ENCODE results near the gene MAT2B. TPM values are rescaled to one million over a fixed set of nuclear protein-coding genes. Genes with fewer than 3 reads are reported as not detected.

Gene MAT2B
- total and polyA plus RNA-seq, 2 of the 8 experiments (the other 6 are each of a cell fraction or from before 2014, with no cell fraction given): 33.9 to 65.2 TPM

DNA sequence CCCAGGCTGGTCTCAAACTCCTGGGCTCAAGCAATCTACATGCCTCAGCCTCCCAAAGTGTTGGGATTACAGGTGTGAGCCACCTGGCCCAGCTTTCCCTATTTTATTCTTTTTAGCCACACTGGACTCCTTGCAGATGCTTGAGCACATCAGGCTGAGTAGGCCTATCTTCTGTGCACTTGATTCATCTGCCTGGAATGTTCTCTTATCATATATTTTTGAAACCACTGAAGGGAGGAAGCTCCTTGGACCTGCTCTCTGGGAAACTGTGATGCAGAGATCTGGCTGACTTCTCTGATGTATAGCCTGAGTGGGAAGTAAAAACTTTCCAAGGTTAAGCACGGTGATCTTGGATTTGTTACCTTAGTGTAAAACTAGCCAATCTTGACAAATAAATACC, 6.5 kb upstream of the MAT2B start:
- no peak overlapping the region for H2BK120ac ChIP-seq (replicated peaks; ENCODE audit: low read depth, low read length)
- no peaks in the 10 kb centered on the region for H3K9me3 ChIP-seq (ENCODE audit: insufficient read depth in 2 of 2, low read depth in 1 of 2, low read length in 1 of 2)
- no peak overlapping the region for H3K18ac ChIP-seq (ENCODE audit: extremely low read depth, low read length)
- ChIA-PET CTCF (ENCODE audit: partially characterized antibody) (interaction anchor here (0.7 to 2.4 kb wide), 5 partner anchors 9 to 28 kb away, joined by 3 to 10 read pairs (median 4); no protein-coding TSS in a partner anchor), POLR2A (ENCODE audit: partially characterized antibody) (interaction anchor here (0.6 to 1.8 kb wide), 3 partner anchors 10 to 38 kb away, joined by 3 to 6 read pairs (median 3); partner anchors contain the start of gene HMMR)
- H3K79me1 ChIP-seq (ENCODE audit: low read depth, low read length): no peaks in the 10 kb centered on the region
- peaks cover 0 to 5% of the 10 kb centered on the region in 2 experiments; a peak in 2 of 4 replicates for H3K79me2 ChIP-seq (ENCODE audit: control insufficient read depth in 1 of 2, insufficient read depth in 2 of 2, low read length in 2 of 2)
- no peaks in the 10 kb centered on the region for H4K20me1 ChIP-seq (replicated peaks in 1 of 2; ENCODE audit: control insufficient read depth in 1 of 2, insufficient read depth in 2 of 2, low read length in 2 of 2)
- H3K14ac ChIP-seq (ENCODE audit: insufficient read length): no peak overlapping the region
- no peaks in the 10 kb centered on the region for H3K23me2 ChIP-seq (ENCODE audit: low read depth, low read length)
- H3K4me3 ChIP-seq (ENCODE audit: extremely low read depth in 1 of 4, insufficient read depth in 2 of 4, low read depth in 3 of 4, low read length in 4 of 4): no peak overlapping the region
- no peaks in the 10 kb centered on the region for H3K36me3 ChIP-seq (ENCODE audit: control insufficient read depth in 2 of 4, insufficient read depth in 4 of 4, low read length in 3 of 4)
- no peaks in the 10 kb centered on the region for H3K27me3 ChIP-seq (replicated peaks in 1 of 4; ENCODE audit: control insufficient read depth in 3 of 4, extremely low read depth in 1 of 4, insufficient read depth in 3 of 4, low read length in 3 of 4)
- no peak overlapping the region for H2BK5ac ChIP-seq (ENCODE audit: low read depth, low read length)
- no peak overlapping the region for H2AK5ac ChIP-seq (ENCODE audit: low read depth, low read length)
- no peak overlapping the region for H2BK12ac ChIP-seq (ENCODE audit: low read depth, low read length)
- H3K9ac ChIP-seq (replicated peaks in 1 of 4; ENCODE audit: extremely low read depth in 1 of 4, low read depth in 3 of 4, low read length in 3 of 4): no peak overlapping the region
- no peak overlapping the region for H4K5ac ChIP-seq (ENCODE audit: insufficient read length, low read depth, low read length)
- no peak overlapping the region for H4K8ac ChIP-seq (ENCODE audit: extremely low read depth, insufficient read depth, low read length)
- no peak overlapping the region for H3K23ac ChIP-seq (ENCODE audit: insufficient read length)
- no peak overlapping the region for H3K27ac ChIP-seq (ENCODE audit: low read depth, low read length)
- no peak overlapping the region for H2BK20ac ChIP-seq (ENCODE audit: low read length)
- H2AFZ ChIP-seq (ENCODE audit: low read length): no peak overlapping the region
- no peak overlapping the region for H3K4ac ChIP-seq (replicated peaks; ENCODE audit: insufficient read length, low read depth, low read length)
- no peak overlapping the region for H4K91ac ChIP-seq (replicated peaks; ENCODE audit: insufficient read length, low read length)
- H3K4me2 ChIP-seq (ENCODE audit: insufficient read depth in 1 of 2, low read depth in 2 of 2, low read length in 2 of 2): no peak overlapping the region
- no peak overlapping the region for H3K56ac ChIP-seq (replicated peaks; ENCODE audit: insufficient read length, low read depth, low read length)
- H3K4me1 ChIP-seq (replicated peaks in 1 of 4; ENCODE audit: control insufficient read depth in 3 of 4, insufficient read depth in 4 of 4, low read length in 3 of 4): peaks cover 0 to 7% (median 2%) of the 10 kb centered on the region in 4 experiments; a peak in 3 of 7 replicates
- no peak overlapping the region for H2BK15ac ChIP-seq (ENCODE audit: low read length)
- WGBS, 2 experiments (ENCODE audit: extremely low coverage in 1 of 2, insufficient coverage in 1 of 2, insufficient read length in 1 of 2, insufficient replicate concordance in 2 of 2, low coverage in 1 of 2, low lambda C conversion rate in 2 of 2, missing lambda C conversion rate in 1 of 2): 100% methylated on average over 1 of the region's 1 CpG; no CpG with 5 or more reads in 1 of the 2 experiments
- DNase-seq (ENCODE audit: low read depth in 1 of 2, low spot score in 2 of 2) (no peak), FAIRE-seq (no peak)
- TF ChIP-seq FOSL1 (IDR thresholded peaks at IDR 0.05; ENCODE audit: insufficient read depth, low read depth, low read length) (no peak), CBX8 (IDR thresholded peaks at IDR 0.05; ENCODE audit: borderline replicate concordance, low read depth, low read length) (no peak), CEBPB (IDR thresholded peaks at IDR 0.05; ENCODE audit: low read depth, low read length) (no peak), TEAD4 (IDR thresholded peaks at IDR 0.05; ENCODE audit: low read depth, low read length) (no peak), RNF2 (IDR thresholded peaks at IDR 0.05; ENCODE audit: borderline replicate concordance, low read depth, low read length, missing control alignments, poor library complexity, severe bottlenecking) (no peak), SP1 (IDR thresholded peaks at IDR 0.05; ENCODE audit: low read depth, low read length) (no peak), KDM5A (IDR thresholded peaks at IDR 0.05; ENCODE audit: low read length) (no peak), EGR1 (IDR thresholded peaks at IDR 0.05; ENCODE audit: borderline replicate concordance, low read depth, low read length) (no peak), KDM1A (IDR thresholded peaks at IDR 0.05; ENCODE audit: borderline replicate concordance, low read length) (no peak)
- TF ChIP-seq, protein P1, sequence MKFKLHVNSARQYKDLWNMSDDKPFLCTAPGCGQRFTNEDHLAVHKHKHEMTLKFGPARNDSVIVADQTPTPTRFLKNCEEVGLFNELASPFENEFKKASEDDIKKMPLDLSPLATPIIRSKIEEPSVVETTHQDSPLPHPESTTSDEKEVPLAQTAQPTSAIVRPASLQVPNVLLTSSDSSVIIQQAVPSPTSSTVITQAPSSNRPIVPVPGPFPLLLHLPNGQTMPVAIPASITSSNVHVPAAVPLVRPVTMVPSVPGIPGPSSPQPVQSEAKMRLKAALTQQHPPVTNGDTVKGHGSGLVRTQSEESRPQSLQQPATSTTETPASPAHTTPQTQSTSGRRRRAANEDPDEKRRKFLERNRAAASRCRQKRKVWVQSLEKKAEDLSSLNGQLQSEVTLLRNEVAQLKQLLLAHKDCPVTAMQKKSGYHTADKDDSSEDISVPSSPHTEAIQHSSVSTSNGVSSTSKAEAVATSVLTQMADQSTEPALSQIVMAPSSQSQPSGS (IDR thresholded peaks at IDR 0.05; ENCODE audit: low read length): no peak
- TF ChIP-seq, protein P2, sequence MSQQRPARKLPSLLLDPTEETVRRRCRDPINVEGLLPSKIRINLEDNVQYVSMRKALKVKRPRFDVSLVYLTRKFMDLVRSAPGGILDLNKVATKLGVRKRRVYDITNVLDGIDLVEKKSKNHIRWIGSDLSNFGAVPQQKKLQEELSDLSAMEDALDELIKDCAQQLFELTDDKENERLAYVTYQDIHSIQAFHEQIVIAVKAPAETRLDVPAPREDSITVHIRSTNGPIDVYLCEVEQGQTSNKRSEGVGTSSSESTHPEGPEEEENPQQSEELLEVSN (IDR thresholded peaks at IDR 0.05): no peak
